Raji (cell line): ENCODE results near the gene PRKACB.

ENCODE experiments used
- POLR2A ChIP-seq: IDR thresholded peaks from 2 replicates; pipeline ENCODE4 v1.6.1; 2011; ENCODE audit warnings: low read depth, low read length, control low read depth; ENCODE audit not compliant: insufficient read depth

PRKACB gene

GRCh38 chr1:84170171-84170570 lies 26.1 kb downstream of the PRKACB start:
- TF ChIP-seq POLR2A: no peak

DNA sequence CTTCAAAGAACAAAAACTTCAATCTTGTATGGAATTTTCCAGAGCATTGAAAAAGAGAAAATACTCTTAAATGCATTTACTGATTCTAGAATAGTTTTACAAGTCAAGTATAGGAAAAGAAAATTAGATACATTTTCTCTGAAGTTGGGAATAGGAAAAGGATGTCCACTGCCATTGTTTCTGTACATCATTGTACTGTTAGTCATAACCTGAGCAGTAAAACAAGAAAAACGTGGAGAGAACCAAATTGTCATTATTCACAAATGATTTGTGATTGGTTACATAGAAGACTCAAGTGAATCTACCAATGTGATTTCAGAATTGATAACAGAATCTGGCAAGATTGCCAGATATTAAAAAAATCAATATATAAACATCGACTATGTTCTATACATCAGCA lies 27.4 kb downstream of the PRKACB start:
- no peak for TF ChIP-seq POLR2A

DNA sequence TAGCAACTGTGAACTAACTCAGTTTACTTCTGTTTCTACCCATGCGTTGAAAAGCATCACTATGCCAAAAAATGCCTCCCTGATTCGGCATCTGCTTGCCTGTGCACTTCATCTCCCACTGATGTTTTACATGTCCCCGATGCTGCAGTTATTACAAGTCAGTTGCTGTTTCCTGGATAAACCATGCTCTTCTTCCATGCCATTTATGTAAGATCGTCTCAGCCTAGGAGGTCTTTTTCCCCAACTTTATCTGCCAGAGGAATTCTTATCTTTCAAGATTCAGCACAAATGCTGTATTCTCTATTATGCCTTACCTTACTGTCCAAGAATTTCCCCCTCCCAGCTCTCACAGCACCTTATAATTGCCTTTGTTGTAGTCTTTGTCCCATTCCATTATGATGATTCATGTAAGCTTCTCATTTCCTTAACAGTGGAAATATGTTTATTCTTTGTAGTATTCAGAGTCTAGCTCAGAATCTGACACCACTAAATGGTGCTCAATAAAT lies 30.0 kb downstream of the PRKACB start:
- TF ChIP-seq POLR2A: no peak

DNA sequence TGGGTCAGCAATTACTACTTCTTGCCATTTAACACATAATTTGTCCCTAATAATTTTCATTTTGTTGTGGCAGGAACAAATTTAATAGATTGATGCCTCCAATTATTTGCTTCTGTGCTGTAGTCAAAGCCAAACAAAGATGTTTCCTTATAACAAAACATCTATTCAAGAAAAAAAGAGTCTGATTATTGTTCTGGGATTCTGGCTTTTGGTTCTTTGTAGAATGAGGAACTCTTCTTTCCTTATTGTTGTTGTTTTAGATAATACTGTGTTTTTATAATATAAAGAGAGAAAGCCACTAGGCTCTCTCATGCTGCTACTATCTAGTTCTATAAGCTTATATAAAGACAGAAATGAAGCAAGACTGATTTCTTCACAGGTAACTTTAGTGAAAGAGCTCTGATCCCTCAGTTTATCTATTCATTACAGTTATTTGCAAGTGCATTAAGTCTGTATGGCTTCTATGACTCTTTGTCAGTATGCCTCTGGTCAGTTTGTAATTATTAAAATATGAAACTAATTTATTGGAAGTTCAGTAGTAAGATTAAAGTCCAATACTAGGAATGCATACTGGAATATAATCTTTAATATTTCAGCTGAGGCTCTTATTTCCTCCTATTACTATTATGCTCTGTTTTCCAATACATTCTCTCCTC lies 37.4 kb downstream of the PRKACB start:
- no peak for TF ChIP-seq POLR2A

DNA sequence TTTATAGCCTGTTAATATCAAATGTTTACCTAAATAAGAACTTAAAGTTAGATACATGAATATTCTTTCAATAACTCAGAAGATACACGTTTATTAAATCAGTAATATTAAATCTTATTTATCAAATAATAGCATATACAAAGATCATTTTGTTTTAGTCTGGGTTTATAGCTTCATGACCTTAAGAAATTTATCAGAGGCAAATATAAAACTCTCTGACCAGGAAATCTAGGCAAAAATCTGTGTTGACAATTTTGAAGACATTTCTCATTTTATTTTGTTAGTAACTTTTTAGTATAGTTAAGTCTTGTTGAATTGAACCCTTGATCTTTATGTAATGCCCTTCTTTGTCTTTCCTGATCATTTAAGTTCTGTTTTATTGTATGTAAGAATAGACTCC lies 46.4 kb downstream of the PRKACB start:
- no peak for TF ChIP-seq POLR2A

GRCh38 chr1:84192681-84193080 lies 48.6 kb downstream of the PRKACB start:
- no peak for TF ChIP-seq POLR2A

- TF ChIP-seq POLR2A: no peak
Observed at GRCh38 chr1:84198832-84199231, 54.8 kb downstream of the PRKACB start.

DNA sequence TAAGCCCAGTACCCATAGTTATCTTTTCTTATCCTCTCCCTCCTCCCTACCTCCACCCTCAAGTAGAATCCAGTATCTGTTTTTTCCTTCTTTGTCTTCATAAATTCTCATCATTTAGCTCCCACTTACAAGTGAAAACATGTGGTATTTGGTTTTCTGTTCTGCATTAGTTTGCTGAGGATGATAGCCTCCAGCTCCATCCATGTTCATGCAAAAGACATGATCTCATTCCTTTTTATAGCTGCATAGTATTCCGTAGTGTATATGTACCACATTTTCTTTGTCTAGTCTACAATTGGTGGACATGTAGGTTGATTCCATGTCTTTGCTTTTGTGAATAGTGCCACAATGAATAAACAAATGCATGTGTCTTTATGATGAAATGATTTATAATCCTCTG lies 55.2 kb downstream of the PRKACB start:
- no peak for TF ChIP-seq POLR2A

DNA sequence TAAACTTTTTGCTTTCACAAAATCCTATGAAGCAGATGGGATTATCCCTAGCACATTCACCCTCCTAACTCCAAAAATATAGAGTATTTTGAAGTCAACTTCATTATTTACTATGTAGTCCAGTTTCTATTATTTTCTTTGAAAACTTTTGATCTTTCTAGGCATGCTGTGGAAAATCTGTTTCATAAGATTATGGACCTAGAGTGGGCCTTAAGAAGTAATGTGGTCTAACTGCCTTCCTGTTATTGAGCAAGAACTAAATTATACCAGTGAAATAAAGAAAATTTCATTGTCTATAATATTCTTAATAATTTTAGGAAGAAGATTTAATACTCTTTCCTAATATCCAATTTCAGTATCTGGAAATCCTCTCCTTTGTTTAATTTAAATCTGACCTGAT lies 58.1 kb downstream of the PRKACB start:
- no peak for TF ChIP-seq POLR2A

- TF ChIP-seq POLR2A: no peak
Observed at GRCh38 chr1:84206375-84206774, 62.3 kb downstream of the PRKACB start.

DNA sequence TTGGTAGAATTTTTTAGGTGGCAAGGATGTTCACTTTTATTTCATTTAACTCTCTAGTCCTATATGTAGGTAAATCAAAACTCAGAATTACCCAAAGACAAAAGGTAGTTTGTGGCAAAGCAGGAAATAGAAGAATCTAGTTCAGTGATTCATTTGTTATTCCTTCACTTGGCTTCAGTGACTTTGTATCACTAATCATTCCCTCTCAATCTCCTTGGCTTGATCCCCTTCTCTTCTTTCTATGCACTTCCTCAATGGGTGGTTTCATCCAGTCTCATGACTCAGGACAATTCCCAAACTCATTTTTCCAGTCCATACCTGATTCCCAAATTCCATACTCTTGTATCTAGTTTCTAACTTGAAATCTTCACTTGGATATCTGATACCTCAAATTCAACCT lies 64.9 kb downstream of the PRKACB start:
- no peak for TF ChIP-seq POLR2A

GRCh38 chr1:84214115-84214956 lies 70.3 kb downstream of the PRKACB start:
- no peak for TF ChIP-seq POLR2A

DNA sequence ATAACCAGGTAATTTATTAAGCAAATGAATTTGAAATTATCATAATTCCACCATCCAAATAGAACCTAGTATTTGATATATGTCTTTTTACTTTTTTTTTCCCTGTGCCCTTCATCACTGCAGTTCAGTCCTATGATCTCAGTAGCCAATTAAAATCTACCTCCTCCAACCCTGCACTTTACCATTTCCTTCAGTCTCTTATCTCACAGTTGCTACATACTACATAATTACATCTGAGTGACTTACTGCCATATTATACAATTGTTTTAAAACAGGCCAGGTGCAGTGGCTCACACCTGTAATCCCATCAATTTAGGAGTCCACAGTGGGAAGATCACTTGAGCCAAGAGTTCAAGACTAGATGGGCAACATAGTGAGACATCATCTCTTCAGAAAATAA lies 73.2 kb downstream of the PRKACB start:
- TF ChIP-seq POLR2A: no peak

GRCh38 chr1:84223751-84224432 lies 79.8 kb downstream of the PRKACB start:
- TF ChIP-seq POLR2A: no peak

DNA sequence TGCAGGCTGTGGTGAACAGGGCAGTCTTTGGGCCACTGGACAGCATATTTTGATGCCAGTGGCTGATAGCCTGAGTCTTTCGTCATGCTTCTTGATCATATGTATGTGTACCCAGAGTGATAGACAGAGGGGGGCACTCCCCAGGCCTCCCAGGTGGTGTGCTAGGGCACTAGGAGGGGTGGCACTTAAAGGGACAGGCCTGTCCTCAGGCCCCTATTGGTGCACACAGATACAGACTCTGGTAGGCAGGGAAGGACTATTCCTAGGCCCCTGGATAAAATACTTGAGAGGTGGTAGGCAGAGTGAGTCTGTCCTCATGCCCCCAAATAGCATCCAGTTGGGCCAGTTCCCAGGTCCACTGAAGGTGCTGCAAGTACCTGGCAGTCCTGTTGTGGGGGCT lies 80.8 kb downstream of the PRKACB start:
- no peak for TF ChIP-seq POLR2A

- TF ChIP-seq POLR2A: no peak
Observed at GRCh38 chr1:84225646-84226045, 81.6 kb downstream of the PRKACB start.

GRCh38 chr1:84236256-84236655 lies 92.2 kb downstream of the PRKACB start:
- no peak for TF ChIP-seq POLR2A

DNA sequence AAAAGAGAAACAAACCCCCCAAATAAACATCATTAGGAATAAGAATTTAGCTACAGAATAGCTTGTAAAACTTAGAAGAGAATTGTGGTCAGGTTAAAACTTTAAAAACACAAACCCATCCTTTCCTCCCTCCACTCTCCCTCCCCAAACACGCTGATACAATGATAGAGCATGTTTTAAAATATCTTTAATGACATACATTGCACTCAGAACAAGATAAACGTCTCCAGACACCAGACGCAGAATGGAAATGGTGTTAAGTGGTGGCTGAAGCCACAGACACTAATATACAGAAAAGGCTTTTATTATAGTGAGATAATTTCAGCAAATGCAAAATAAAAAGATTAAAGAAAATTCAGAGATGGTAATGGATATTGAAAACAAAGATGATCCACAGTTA lies 98.6 kb downstream of the PRKACB start:
- no peak for TF ChIP-seq POLR2A
